Bronchial epithelial cell (primary cell): ENCODE data around the gene HNRNPA0. TPM values are rescaled to one million over a fixed set of nuclear protein-coding genes. Genes with fewer than 3 reads are reported as not detected.

Experiments
- DNase-seq: peaks from one replicate; pipeline ENCODE4 v3.0.0-alpha.2; 2010; ENCODE audit warnings: low read depth
- FAIRE-seq: peaks from 2 replicates; lab custom pipeline; 2011; peaks lifted over from hg19 to GRCh38; lab: Jason Lieb, UNC
- H3K27me3 ChIP-seq: 2 replicates; pipeline ENCODE4 v1.5.1; 2011; ENCODE audit warnings: low read length; ENCODE audit not compliant: control insufficient read depth, insufficient read depth
- H3K36me3 ChIP-seq: 2 replicates; pipeline ENCODE4 v1.5.1; 2011; ENCODE audit warnings: low read length; ENCODE audit not compliant: control insufficient read depth, insufficient read depth
- H3K4me3 ChIP-seq: 2 replicates; pipeline ENCODE4 v1.5.1; 2011; ENCODE audit warnings: mild to moderate bottlenecking, low read depth, low read length, control low read depth
- CTCF ChIP-seq: IDR thresholded peaks from 2 replicates; pipeline ENCODE4 v1.5.1; 2011; ENCODE audit warnings: mild to moderate bottlenecking, moderate library complexity, low read length, control low read depth, inconsistent platforms; ENCODE audit not compliant: insufficient read depth, severe bottlenecking
- total RNA-seq: library from RNA; depleted of rRNA; stranded (reverse); fragments of >200 nt; gene quantifications from 2 replicates; pipeline ENCODE4 v1.2.1, GENCODE V29; 2014

Gene HNRNPA0
- total RNA-seq, 1 donor from 2014 or later = 22.1 TPM

GRCh38 chr5:137734962-137735554 lies 19.1 kb downstream of the HNRNPA0 start:
- FAIRE-seq (no peak), DNase-seq (peak; percentile 69)
- no peak for TF ChIP-seq CTCF
- no peaks in the 10 kb centered on the region for H3K36me3 ChIP-seq
- no peaks in the 10 kb centered on the region for H3K27me3 ChIP-seq
- peak overlapping the region; percentile 28 for H3K4me3 ChIP-seq

GRCh38 chr5:137734331-137734730 lies 19.8 kb downstream of the HNRNPA0 start:
- no peaks in the 10 kb centered on the region for H3K27me3 ChIP-seq
- FAIRE-seq (peak; percentile 18), DNase-seq (peak; percentile 27)
- H3K36me3 ChIP-seq = no peaks in the 10 kb centered on the region
- no peak overlapping the region for H3K4me3 ChIP-seq
- no peak for TF ChIP-seq CTCF

- no peak overlapping the region for H3K4me3 ChIP-seq
- FAIRE-seq (no peak), DNase-seq (no peak)
- no peak for TF ChIP-seq CTCF
- H3K36me3 ChIP-seq = no peaks in the 10 kb centered on the region
- H3K27me3 ChIP-seq = no peaks in the 10 kb centered on the region
Observed at GRCh38 chr5:137733922-137734321, 20.2 kb downstream of the HNRNPA0 start.

GRCh38 chr5:137733006-137733405 lies 21.2 kb downstream of the HNRNPA0 start:
- peak; percentile 11 for DNase-seq

GRCh38 chr5:137731176-137731575 lies 23.0 kb downstream of the HNRNPA0 start:
- no peak overlapping the region for H3K4me3 ChIP-seq
- no peaks in the 10 kb centered on the region for H3K27me3 ChIP-seq
- H3K36me3 ChIP-seq = no peaks in the 10 kb centered on the region
- DNase-seq (no peak), FAIRE-seq (no peak)
- TF ChIP-seq CTCF = no peak

More at GRCh38 chr5:137733006-137733405, 21.2 kb downstream of the HNRNPA0 start:
- no peaks in the 10 kb centered on the region for H3K36me3 ChIP-seq
- H3K4me3 ChIP-seq = no peak overlapping the region
- H3K27me3 ChIP-seq = no peaks in the 10 kb centered on the region
- no peak for TF ChIP-seq CTCF
- FAIRE-seq = no peak

- Histone ChIP-seq H3K36me3 (no peaks in the 10 kb centered on the region), H3K4me3 (no peak overlapping the region), H3K27me3 (no peaks in the 10 kb centered on the region)
- FAIRE-seq (no peak), DNase-seq (peak; percentile 96)
- TF ChIP-seq CTCF = no peak
Observed at GRCh38 chr5:137730336-137730735, 23.8 kb downstream of the HNRNPA0 start.
